T-helper 2 cell treated with Interferon-gamma antibody and Interleukin-4, amounts not matched to agents 5 μg/mL and 100 μg/mL, for 36 hours (primary cell): ENCODE data around the gene PRSS23.

Experiments
- DNase-seq: peaks from one replicate; pipeline ENCODE4 v3.0.0; 2021; ENCODE audit warnings: low spot score
- H3K27ac Mint-ChIP-seq: one replicate; pipeline ENCODE4 v1.8.0; 2021; ENCODE audit warnings: mild to moderate bottlenecking, mixed read lengths
- H3K27me3 Mint-ChIP-seq: one replicate; pipeline ENCODE4 v1.8.0; 2021; ENCODE audit warnings: low read depth, mixed read lengths
- H3K36me3 Mint-ChIP-seq: one replicate; pipeline ENCODE4 v1.8.0; 2021; ENCODE audit warnings: low read depth, mixed read lengths
- H3K4me1 Mint-ChIP-seq: one replicate; pipeline ENCODE4 v1.8.0; 2021; ENCODE audit warnings: low read depth, mixed read lengths
- H3K4me3 Mint-ChIP-seq: one replicate; pipeline ENCODE4 v1.8.0; 2022; ENCODE audit warnings: mild to moderate bottlenecking, moderate library complexity, mixed read lengths
- H3K9me3 Mint-ChIP-seq: one replicate; pipeline ENCODE4 v1.8.0; 2021; ENCODE audit warnings: mixed read lengths

PRSS23 gene

GRCh38 chr11:86798988-86799387 is 1.4 kb upstream of the PRSS23 start:
- H3K9me3 Mint-ChIP-seq: no peaks in the 10 kb centered on the region
- no peak overlapping the region for H3K27ac Mint-ChIP-seq
- no peak for DNase-seq
- H3K36me3 Mint-ChIP-seq: no peaks in the 10 kb centered on the region
- peaks cover 6% of the 10 kb centered on the region for H3K4me1 Mint-ChIP-seq
- H3K4me3 Mint-ChIP-seq: no peak overlapping the region
- peaks cover 61% of the 10 kb centered on the region for H3K27me3 Mint-ChIP-seq

DNA sequence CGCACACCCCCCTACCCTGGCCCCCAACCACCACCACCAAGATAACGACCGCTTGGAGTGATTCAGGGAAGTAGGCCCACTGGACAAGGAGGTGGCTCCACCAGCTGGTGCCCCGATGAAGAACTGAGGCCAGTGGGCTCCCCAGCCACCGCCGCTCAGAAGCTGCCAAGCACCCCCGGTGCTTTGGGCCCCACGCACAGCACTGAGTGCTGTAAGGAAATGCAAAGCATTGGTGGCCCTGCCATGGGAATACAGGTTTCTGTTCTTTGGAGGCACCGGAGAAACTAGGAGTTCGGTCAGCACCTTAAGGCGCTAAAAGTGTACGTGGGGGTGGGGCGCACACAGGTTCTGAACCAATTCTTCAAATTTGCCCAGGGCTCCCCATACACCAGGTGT is 664 bp upstream of the PRSS23 start:
- peak overlapping the region; percentile 52 for H3K4me3 Mint-ChIP-seq
- H3K36me3 Mint-ChIP-seq: no peaks in the 10 kb centered on the region
- H3K9me3 Mint-ChIP-seq: no peaks in the 10 kb centered on the region
- H3K27me3 Mint-ChIP-seq: peaks cover 64% of the 10 kb centered on the region
- H3K4me1 Mint-ChIP-seq: peaks cover 8% of the 10 kb centered on the region
- DNase-seq: no peak
- H3K27ac Mint-ChIP-seq: no peak overlapping the region

DNA sequence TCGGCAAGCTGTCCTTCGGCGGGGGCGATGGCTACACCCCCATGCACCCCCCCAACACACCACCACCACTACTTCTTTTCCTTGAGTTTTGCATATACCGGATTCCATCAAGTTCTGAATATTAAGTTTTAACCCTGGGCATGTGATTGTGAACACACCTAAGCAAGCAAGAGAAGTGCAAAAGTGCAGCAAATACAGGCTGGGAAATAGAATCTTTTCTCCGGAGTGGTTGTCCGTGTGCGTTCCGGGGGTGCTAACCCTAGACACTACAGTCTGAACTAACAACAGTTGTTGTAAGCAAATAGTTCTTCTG is 574 bp downstream of the PRSS23 start:
- Mint-ChIP-seq H3K27me3 (peaks cover 59% of the 10 kb centered on the region), H3K4me3 (peak overlapping the region; percentile 74), H3K9me3 (no peaks in the 10 kb centered on the region), H3K4me1 (peaks cover 16% of the 10 kb centered on the region), H3K27ac (no peak overlapping the region), H3K36me3 (no peaks in the 10 kb centered on the region)
- DNase-seq: no peak

DNA sequence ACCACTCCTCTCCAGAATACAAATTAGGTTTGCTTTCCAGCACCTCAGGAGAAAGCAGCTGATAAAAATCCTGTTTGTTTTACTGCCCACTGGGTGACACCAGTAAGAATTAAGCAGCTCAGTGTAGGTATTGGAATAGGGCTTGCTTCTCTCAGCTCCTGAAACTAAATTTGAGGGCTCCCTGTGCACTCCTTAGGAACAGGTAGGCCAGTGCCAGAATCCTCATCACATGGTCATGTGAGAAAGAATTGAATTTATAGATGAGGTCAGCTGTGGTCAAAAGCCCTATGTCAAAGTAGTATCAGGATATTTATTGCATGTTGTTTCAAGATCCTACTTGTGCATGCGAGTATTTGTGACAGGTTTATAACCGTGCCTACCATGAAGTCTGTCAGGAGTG is 1.0 kb downstream of the PRSS23 start:
- peaks cover 20% of the 10 kb centered on the region for H3K4me1 Mint-ChIP-seq

DNA sequence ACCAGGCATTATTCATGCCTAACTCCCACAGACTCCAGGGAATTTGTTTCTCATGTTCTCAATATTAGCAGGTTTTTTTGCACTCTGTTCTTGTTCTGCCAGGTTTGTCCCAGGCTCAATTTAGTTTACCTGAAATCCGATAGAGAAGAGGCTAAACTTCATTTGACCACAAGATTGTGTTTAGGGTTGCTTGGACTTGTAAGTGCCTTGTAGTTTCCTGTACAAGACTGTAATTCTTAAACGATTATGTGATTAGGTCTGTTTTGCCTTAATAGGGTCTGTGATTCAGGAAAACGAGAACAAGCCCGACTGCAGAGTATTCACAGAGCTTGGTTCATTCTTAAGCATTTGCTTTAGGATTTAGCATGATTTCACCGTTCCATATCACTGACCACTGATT is 1.8 kb downstream of the PRSS23 start:
- H3K27ac Mint-ChIP-seq: no peak overlapping the region
- no peaks in the 10 kb centered on the region for H3K36me3 Mint-ChIP-seq
- DNase-seq: no peak
- peaks cover 56% of the 10 kb centered on the region for H3K27me3 Mint-ChIP-seq
- no peaks in the 10 kb centered on the region for H3K9me3 Mint-ChIP-seq
- peaks cover 28% of the 10 kb centered on the region for H3K4me1 Mint-ChIP-seq
- H3K4me3 Mint-ChIP-seq: no peak overlapping the region

More for the DNA sequence above, 1.0 kb downstream of the PRSS23 start:
- H3K9me3 Mint-ChIP-seq: no peaks in the 10 kb centered on the region
- H3K27me3 Mint-ChIP-seq: peaks cover 59% of the 10 kb centered on the region
- no peak overlapping the region for H3K27ac Mint-ChIP-seq
- H3K4me3 Mint-ChIP-seq: no peak overlapping the region
- no peak for DNase-seq
- H3K36me3 Mint-ChIP-seq: no peaks in the 10 kb centered on the region

GRCh38 chr11:86802601-86803051 is 2.3 kb downstream of the PRSS23 start:
- H3K27me3 Mint-ChIP-seq: peaks cover 53% of the 10 kb centered on the region
- no peak overlapping the region for H3K4me3 Mint-ChIP-seq
- H3K36me3 Mint-ChIP-seq: no peaks in the 10 kb centered on the region
- H3K27ac Mint-ChIP-seq: no peak overlapping the region
- no peaks in the 10 kb centered on the region for H3K9me3 Mint-ChIP-seq
- peaks cover 28% of the 10 kb centered on the region for H3K4me1 Mint-ChIP-seq
- DNase-seq: no peak

- Mint-ChIP-seq H3K9me3 (no peaks in the 10 kb centered on the region), H3K27me3 (peaks cover 50% of the 10 kb centered on the region), H3K27ac (no peak overlapping the region), H3K36me3 (no peaks in the 10 kb centered on the region), H3K4me1 (peaks cover 28% of the 10 kb centered on the region), H3K4me3 (no peak overlapping the region)
- DNase-seq: no peak
These were observed 3.0 kb downstream of the PRSS23 start for GRCh38 chr11:86803136-86804045.

- DNase-seq: no peak
- Mint-ChIP-seq H3K9me3 (no peaks in the 10 kb centered on the region), H3K36me3 (no peaks in the 10 kb centered on the region), H3K27me3 (peaks cover 37% of the 10 kb centered on the region), H3K4me3 (no peak overlapping the region), H3K4me1 (peaks cover 28% of the 10 kb centered on the region), H3K27ac (no peak overlapping the region)
These were observed 4.6 kb downstream of the PRSS23 start for GRCh38 chr11:86804951-86805350.

DNA sequence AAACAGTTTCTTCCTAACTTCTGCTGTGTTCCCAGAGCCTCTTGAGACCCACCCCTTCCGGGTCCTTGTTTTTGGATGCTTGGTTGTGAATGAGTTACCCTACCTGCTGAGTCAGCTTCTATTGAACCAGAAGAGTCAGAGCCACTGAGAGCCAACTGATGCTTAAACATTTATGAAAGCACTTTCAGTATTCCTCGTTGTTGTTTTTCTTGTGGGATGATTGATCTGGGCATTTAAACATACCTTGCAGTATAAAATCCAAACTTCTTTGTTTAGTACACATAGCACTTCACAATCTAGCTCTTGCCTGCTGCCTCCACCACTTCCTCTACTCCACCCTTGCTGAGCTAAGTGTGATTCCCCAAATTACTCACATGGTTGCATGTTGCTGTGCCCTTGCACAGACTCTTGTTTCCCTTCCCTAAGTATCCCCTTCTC is 5.5 kb downstream of the PRSS23 start:
- H3K36me3 Mint-ChIP-seq: no peaks in the 10 kb centered on the region
- DNase-seq: peak; percentile 71
- H3K4me1 Mint-ChIP-seq: peaks cover 28% of the 10 kb centered on the region
- peaks cover 38% of the 10 kb centered on the region for H3K27me3 Mint-ChIP-seq
- no peaks in the 10 kb centered on the region for H3K9me3 Mint-ChIP-seq
- H3K27ac Mint-ChIP-seq: peak overlapping the region; percentile 52
- H3K4me3 Mint-ChIP-seq: peak overlapping the region; percentile 30

DNA sequence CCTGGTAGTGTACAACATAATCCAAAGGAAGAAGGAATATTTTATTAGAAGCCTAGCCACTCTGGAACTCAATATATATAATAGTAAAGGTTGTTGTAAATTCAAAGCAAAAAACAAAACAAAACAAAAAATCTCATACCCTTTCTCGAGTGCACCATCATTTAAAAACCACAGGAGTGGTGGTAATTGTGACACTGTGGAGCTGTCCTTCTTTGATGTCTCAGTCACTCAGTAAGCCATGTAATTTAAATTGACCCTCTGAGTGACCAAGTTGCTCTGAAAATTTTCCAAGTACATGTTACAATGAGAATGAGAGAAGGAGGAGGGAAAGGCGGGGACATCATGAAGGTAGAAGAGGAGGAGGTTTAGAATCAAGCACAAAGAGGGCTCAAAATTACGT is 6.6 kb downstream of the PRSS23 start:
- Mint-ChIP-seq H3K27ac (no peak overlapping the region), H3K4me1 (peaks cover 28% of the 10 kb centered on the region), H3K27me3 (peaks cover 37% of the 10 kb centered on the region), H3K4me3 (no peak overlapping the region), H3K36me3 (no peaks in the 10 kb centered on the region), H3K9me3 (no peaks in the 10 kb centered on the region)
- DNase-seq: no peak

DNA sequence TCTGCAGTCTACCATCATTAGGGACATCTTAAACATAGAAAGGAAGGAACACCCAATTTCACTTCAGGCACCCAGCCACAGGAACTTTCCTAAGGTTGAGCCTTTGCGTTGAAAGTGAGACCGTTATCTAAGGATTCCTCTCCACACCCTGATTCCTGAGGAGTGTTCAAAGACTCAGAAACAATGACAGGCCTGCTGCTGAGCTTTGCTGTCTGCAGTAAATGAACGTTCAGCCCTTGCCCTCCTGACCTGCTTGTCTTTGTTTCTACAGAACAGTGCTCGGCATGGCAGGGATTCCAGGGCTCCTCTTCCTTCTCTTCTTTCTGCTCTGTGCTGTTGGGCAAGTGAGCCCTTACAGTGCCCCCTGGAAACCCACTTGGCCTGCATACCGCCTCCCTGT is 7.0 kb downstream of the PRSS23 start:
- no peak overlapping the region for H3K4me3 Mint-ChIP-seq
- H3K27ac Mint-ChIP-seq: no peak overlapping the region
- no peaks in the 10 kb centered on the region for H3K9me3 Mint-ChIP-seq
- no peak for DNase-seq
- peaks cover 28% of the 10 kb centered on the region for H3K4me1 Mint-ChIP-seq
- no peaks in the 10 kb centered on the region for H3K36me3 Mint-ChIP-seq
- H3K27me3 Mint-ChIP-seq: peaks cover 33% of the 10 kb centered on the region

GRCh38 chr11:86809561-86809960 is 9.2 kb downstream of the PRSS23 start:
- peaks cover 20% of the 10 kb centered on the region for H3K27me3 Mint-ChIP-seq
- H3K4me3 Mint-ChIP-seq: no peak overlapping the region
- H3K27ac Mint-ChIP-seq: no peak overlapping the region
- H3K9me3 Mint-ChIP-seq: no peaks in the 10 kb centered on the region
- no peak for DNase-seq
- peaks cover 21% of the 10 kb centered on the region for H3K4me1 Mint-ChIP-seq
- H3K36me3 Mint-ChIP-seq: no peaks in the 10 kb centered on the region

DNA sequence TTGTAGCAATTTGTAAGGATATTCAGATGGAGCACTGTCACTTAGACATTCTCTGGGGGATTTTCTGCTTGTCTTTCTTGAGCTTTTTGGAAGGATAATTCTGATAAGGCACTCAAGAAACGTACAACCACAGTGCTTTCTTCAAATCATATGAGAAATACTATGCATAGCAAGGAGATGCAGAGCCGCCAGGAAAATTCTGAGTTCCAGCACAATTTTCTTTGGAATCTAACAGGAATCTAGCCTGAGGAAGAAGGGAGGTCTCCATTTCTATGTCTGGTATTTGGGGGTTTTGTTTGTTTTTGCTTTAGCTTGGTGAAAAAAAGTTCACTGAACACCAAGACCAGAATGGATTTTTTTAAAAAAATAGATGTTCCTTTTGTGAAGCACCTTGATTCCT is 9.9 kb downstream of the PRSS23 start:
- H3K27ac Mint-ChIP-seq: no peak overlapping the region
- DNase-seq: no peak
- H3K4me1 Mint-ChIP-seq: peaks cover 17% of the 10 kb centered on the region
- H3K9me3 Mint-ChIP-seq: no peaks in the 10 kb centered on the region
- H3K36me3 Mint-ChIP-seq: no peaks in the 10 kb centered on the region
- no peak overlapping the region for H3K4me3 Mint-ChIP-seq
- peaks cover 19% of the 10 kb centered on the region for H3K27me3 Mint-ChIP-seq

- Mint-ChIP-seq H3K4me1 (peaks cover 4% of the 10 kb centered on the region), H3K27me3 (peaks cover 28% of the 10 kb centered on the region), H3K9me3 (no peaks in the 10 kb centered on the region), H3K27ac (no peak overlapping the region), H3K4me3 (no peak overlapping the region), H3K36me3 (no peaks in the 10 kb centered on the region)
- no peak for DNase-seq
These were observed 11.4 kb downstream of the PRSS23 start for GRCh38 chr11:86811637-86812321.
